H9 (cell line): ENCODE data around the gene APOBEC3A. TPM values are rescaled to one million over a fixed set of nuclear protein-coding genes. Genes with fewer than 3 reads are reported as not detected.

ENCODE experiments used
- DNase-seq: peaks from one replicate; pipeline ENCODE4 v3.0.0-alpha.2; 2017
- H2AFZ ChIP-seq: one replicate; pipeline ENCODE4 v1.6.1; 2013; ENCODE audit warnings: mild to moderate bottlenecking, low read length, control low read depth, moderate library complexity
- H2AK5ac ChIP-seq: 2 replicates; pipeline ENCODE4 v1.6.1; 2013; ENCODE audit warnings: low read length, control low read depth, mixed read lengths; ENCODE audit not compliant: insufficient read length
- H2BK120ac ChIP-seq: one replicate; pipeline ENCODE4 v1.6.1; 2013; ENCODE audit warnings: low read depth, mild to moderate bottlenecking, low read length, control low read depth, inconsistent platforms; ENCODE audit not compliant: poor library complexity, severe bottlenecking
- H2BK12ac ChIP-seq: 2 replicates; pipeline ENCODE4 v1.6.1; 2013; ENCODE audit warnings: low read length, control low read depth, mixed read lengths, low read depth; ENCODE audit not compliant: insufficient read length
- H2BK15ac ChIP-seq: 2 replicates; pipeline ENCODE4 v1.6.1; 2013; ENCODE audit warnings: low read depth, low read length, control low read depth
- H2BK20ac ChIP-seq: one replicate; pipeline ENCODE4 v1.6.1; 2013; ENCODE audit warnings: low read depth, mild to moderate bottlenecking, low read length, control low read depth, inconsistent platforms; ENCODE audit not compliant: poor library complexity, severe bottlenecking
- H2BK5ac ChIP-seq: 2 replicates; pipeline ENCODE4 v1.6.1; 2013; ENCODE audit warnings: low read length, control low read depth, mixed read lengths; ENCODE audit not compliant: insufficient read length
- H3K14ac ChIP-seq: 2 replicates; pipeline ENCODE4 v1.6.1; 2013; ENCODE audit warnings: low read length, control low read depth; ENCODE audit not compliant: insufficient read depth
- H3K18ac ChIP-seq: 2 replicates; pipeline ENCODE4 v1.6.1; 2013; ENCODE audit warnings: low read depth, mild to moderate bottlenecking, mixed read lengths, low read length, control low read depth; ENCODE audit not compliant: insufficient read length
- H3K23ac ChIP-seq: 2 replicates; pipeline ENCODE4 v1.6.1; 2013; ENCODE audit warnings: low read length, control low read depth, mixed read lengths, low read depth; ENCODE audit not compliant: insufficient read length
- H3K23me2 ChIP-seq: 2 replicates; pipeline ENCODE4 v1.6.1; 2013; ENCODE audit warnings: low read depth, mild to moderate bottlenecking, mixed read lengths, low read length, control low read depth; ENCODE audit not compliant: insufficient read length, poor library complexity, severe bottlenecking
- H3K27ac ChIP-seq: 2 replicates; pipeline ENCODE4 v1.5.1; 2013; ENCODE audit warnings: low read length, control low read depth, mixed read lengths, low read depth; ENCODE audit not compliant: insufficient read length
- H3K27me3 ChIP-seq: 2 replicates; pipeline ENCODE4 v1.6.1; 2013; ENCODE audit warnings: low read length, control low read depth, inconsistent platforms; ENCODE audit not compliant: insufficient read depth
- H3K4ac ChIP-seq: 2 replicates; pipeline ENCODE4 v1.6.1; 2013; ENCODE audit warnings: low read depth, mild to moderate bottlenecking, control low read depth, inconsistent platforms, low read length, moderate library complexity
- H3K4me1 ChIP-seq: 2 replicates; pipeline ENCODE4 v1.6.1; 2013; ENCODE audit warnings: low read length, control low read depth, inconsistent platforms; ENCODE audit not compliant: insufficient read depth
- H3K4me2 ChIP-seq: 2 replicates; pipeline ENCODE4 v1.6.1; 2013; ENCODE audit warnings: low read length, control low read depth, mixed read lengths; ENCODE audit not compliant: insufficient read length, insufficient read depth
- H3K56ac ChIP-seq: 2 replicates; pipeline ENCODE4 v1.6.1; 2013; ENCODE audit warnings: low read depth, mild to moderate bottlenecking, mixed read lengths, low read length, control low read depth; ENCODE audit not compliant: insufficient read length
- H3K79me1 ChIP-seq: 2 replicates; pipeline ENCODE4 v1.6.1; 2013; ENCODE audit warnings: low read depth, mild to moderate bottlenecking, moderate library complexity, low read length, control low read depth, inconsistent platforms; ENCODE audit not compliant: insufficient read depth, poor library complexity, severe bottlenecking
- H3K79me2 ChIP-seq: 2 replicates; pipeline ENCODE4 v1.6.1; 2013; ENCODE audit warnings: low read length, control low read depth, inconsistent platforms; ENCODE audit not compliant: insufficient read depth
- H3K9ac ChIP-seq: 2 replicates; pipeline ENCODE4 v1.6.1; 2013; ENCODE audit warnings: low read length, control low read depth, mixed read lengths; ENCODE audit not compliant: insufficient read length; ENCODE audit errors: extremely low read depth
- H3K9me3 ChIP-seq: one replicate; pipeline ENCODE4 v1.6.1; 2013; ENCODE audit warnings: low read depth, low read length, inconsistent platforms; ENCODE audit not compliant: control insufficient read depth
- H3T11ph ChIP-seq: one replicate; pipeline ENCODE4 v1.6.1; 2013; ENCODE audit warnings: mild to moderate bottlenecking, low read length, control low read depth, inconsistent platforms
- H4K20me1 ChIP-seq: one replicate; pipeline ENCODE4 v1.6.1; 2013; ENCODE audit not compliant: control insufficient read depth, insufficient read length, insufficient read depth
- H4K5ac ChIP-seq: 2 replicates; pipeline ENCODE4 v1.6.1; 2013; ENCODE audit warnings: low read depth, mild to moderate bottlenecking, mixed read lengths, low read length, control low read depth; ENCODE audit not compliant: insufficient read length
- H4K8ac ChIP-seq: replicated peaks from 2 replicates; pipeline ENCODE4 v1.6.1; 2013; ENCODE audit warnings: low read length, control low read depth, mixed read lengths, low read depth; ENCODE audit not compliant: insufficient read length
- H4K91ac ChIP-seq: 2 replicates; pipeline ENCODE4 v1.6.1; 2013; ENCODE audit warnings: low read depth, mild to moderate bottlenecking, moderate library complexity, mixed read lengths, low read length, control low read depth; ENCODE audit not compliant: insufficient read length
- H3K27ac Mint-ChIP-seq, 3 experiments: 2 replicates in 2 of 3; 3 replicates in 1 of 3; pipeline ENCODE4 v1.8.0; 2020 to 2021; ENCODE audit warnings: mixed read lengths in 3 of 3, mild to moderate bottlenecking in 1 of 3, moderate library complexity in 1 of 3
- H3K27me3 Mint-ChIP-seq: 2 replicates; pipeline ENCODE4 v1.8.0; 2021; ENCODE audit warnings: low read depth, mild to moderate bottlenecking, moderate library complexity, mixed read lengths
- H3K36me3 Mint-ChIP-seq, 3 experiments: 2 replicates in 2 of 3; 3 replicates in 1 of 3; pipeline ENCODE4 v1.8.0; 2020 to 2021; ENCODE audit warnings: low read depth in 3 of 3, mixed read lengths in 3 of 3; ENCODE audit not compliant: insufficient read depth in 1 of 3
- H3K4me1 Mint-ChIP-seq, 2 experiments: 2 replicates each; pipeline ENCODE4 v1.8.0; 2020; ENCODE audit warnings: mixed read lengths in 2 of 2
- H3K4me3 Mint-ChIP-seq, 2 experiments: 2 replicates in 1 of 2; 3 replicates in 1 of 2; pipeline ENCODE4 v1.8.0; 2020 to 2021; ENCODE audit warnings: mild to moderate bottlenecking in 2 of 2, mixed read lengths in 2 of 2, moderate library complexity in 1 of 2
- H3K9me3 Mint-ChIP-seq, 2 experiments: 2 replicates in 1 of 2; 3 replicates in 1 of 2; pipeline ENCODE4 v1.8.0; 2020; ENCODE audit warnings: mild to moderate bottlenecking in 2 of 2, mixed read lengths in 2 of 2, moderate library complexity in 1 of 2
- CTCF ChIP-seq: fragments of 200-600 bp; sonication (generic); conservative IDR thresholded peaks from 3 replicates; pipeline ENCODE4 v1.8.0; 2021; ENCODE audit warnings: antibody characterized with exemption, mild to moderate bottlenecking
- WGBS: extraction: QIAGEN DNeasy Blood & Tissue Kit; methylation state at CpG from one replicate; pipeline ENCODE4 v1.1.7; 2013; ENCODE audit warnings: missing lambda C conversion rate, low lambda C conversion rate, mixed read lengths; ENCODE audit not compliant: insufficient read length; ENCODE audit errors: extremely low coverage; 5-methylcytosine and 5-hydroxymethylcytosine counted together
- total RNA-seq: library from RNA; stranded (reverse); gene quantifications from 2 replicates; pipeline ENCODE4 v1.2.1, GENCODE V29; 2021

Gene APOBEC3A
- total RNA-seq, 1 experiment from 2014 or later, result not detected

GRCh38 chr22:38996105-38996504, 38.7 kb downstream of the APOBEC3A start:
- no peak overlapping the region for H2BK120ac ChIP-seq

More at GRCh38 chr22:38996105-38996504, 38.7 kb downstream of the APOBEC3A start:
- Histone ChIP-seq H3K23me2 (no peaks in the 10 kb centered on the region), H2AK5ac (no peak overlapping the region), H3K27me3 (no peaks in the 10 kb centered on the region), H4K91ac (no peak overlapping the region), H3K79me2 (no peaks in the 10 kb centered on the region), H2BK5ac (no peak overlapping the region), H3K56ac (no peak overlapping the region), H3K9ac (no peak overlapping the region), H3T11ph (no peak overlapping the region), H3K27ac (no peak overlapping the region), H3K79me1 (no peaks in the 10 kb centered on the region), H4K20me1 (no peaks in the 10 kb centered on the region), H3K23ac (no peak overlapping the region), H3K14ac (no peak overlapping the region), H2BK12ac (no peak overlapping the region), H3K4me2 (no peak overlapping the region), H2BK15ac (no peak overlapping the region), H2BK20ac (no peak overlapping the region), H4K8ac (no peak overlapping the region), H3K9me3 (no peaks in the 10 kb centered on the region), H3K4ac (no peak overlapping the region), H2AFZ (no peak overlapping the region), H3K4me1 (no peaks in the 10 kb centered on the region; the same call in 1 of the 2 replicates), H4K5ac (no peak overlapping the region), H3K18ac (no peak overlapping the region)
- Mint-ChIP-seq H3K4me3 (no peak overlapping the region), H3K9me3 (peaks cover 0 to 4% of the 10 kb centered on the region in 2 experiments; a peak in 3 of 5 replicates), H3K36me3 (peaks cover 1 to 4% (median 2%) of the 10 kb centered on the region in 3 experiments; a peak in 3 of 7 replicates), H3K27me3 (peaks cover 5% of the 10 kb centered on the region), H3K4me1 (peaks cover 50 to 56% of the 10 kb centered on the region in 2 experiments), H3K27ac (0 out of 7 replicates have a peak overlapping the region, but pooled peaks of 1 of the 3 experiments have one; percentile 35)
- TF ChIP-seq CTCF, result no peak
- DNase-seq, result no peak
- WGBS, result no CpG with 5 or more reads among the region's 6 CpGs
